Omental fat pad (tissue), 4 donors: ENCODE results near the gene PDCD11. TPM values are rescaled to one million over a fixed set of nuclear protein-coding genes. Genes with fewer than 3 reads are reported as not detected.

Source experiments
- ATAC-seq: fragments of 150-250 bp; one replicate; pipeline ENCODE4 v1.9.1; 2016; ENCODE audit warnings: mild to moderate bottlenecking, moderate library complexity; ENCODE audit not compliant: low FRiP score
- DNase-seq: peaks from one replicate; pipeline ENCODE4 v3.0.0-alpha.2; 2019; ENCODE audit warnings: low spot score
- CTCF ChIP-seq, 3 donors: fragments of 450-650 bp; IDR thresholded peaks; one replicate each; pipeline ENCODE4 v1.5.1; 2016 to 2017; ENCODE audit warnings: antibody characterized with exemption in 3 of 3, mild to moderate bottlenecking in 3 of 3, moderate library complexity in 2 of 3
- total RNA-seq, 4 donors: library from RNA; depleted of rRNA; stranded (reverse); fragments of >200 nt; gene quantifications; one replicate each; pipeline ENCODE4 v1.1.0, GENCODE V29; 2016

Gene PDCD11
- total RNA-seq, 4 donors from 2014 or later, result 16.1 to 55.2 (median 23.8) TPM

GRCh38 chr10:103451091-103451813 lies 54.8 kb downstream of the PDCD11 start:
- ATAC-seq (peak; percentile 52), DNase-seq (peak; percentile 51)
- TF ChIP-seq CTCF (IDR thresholded peaks at IDR 0.05), result no peak

DNA sequence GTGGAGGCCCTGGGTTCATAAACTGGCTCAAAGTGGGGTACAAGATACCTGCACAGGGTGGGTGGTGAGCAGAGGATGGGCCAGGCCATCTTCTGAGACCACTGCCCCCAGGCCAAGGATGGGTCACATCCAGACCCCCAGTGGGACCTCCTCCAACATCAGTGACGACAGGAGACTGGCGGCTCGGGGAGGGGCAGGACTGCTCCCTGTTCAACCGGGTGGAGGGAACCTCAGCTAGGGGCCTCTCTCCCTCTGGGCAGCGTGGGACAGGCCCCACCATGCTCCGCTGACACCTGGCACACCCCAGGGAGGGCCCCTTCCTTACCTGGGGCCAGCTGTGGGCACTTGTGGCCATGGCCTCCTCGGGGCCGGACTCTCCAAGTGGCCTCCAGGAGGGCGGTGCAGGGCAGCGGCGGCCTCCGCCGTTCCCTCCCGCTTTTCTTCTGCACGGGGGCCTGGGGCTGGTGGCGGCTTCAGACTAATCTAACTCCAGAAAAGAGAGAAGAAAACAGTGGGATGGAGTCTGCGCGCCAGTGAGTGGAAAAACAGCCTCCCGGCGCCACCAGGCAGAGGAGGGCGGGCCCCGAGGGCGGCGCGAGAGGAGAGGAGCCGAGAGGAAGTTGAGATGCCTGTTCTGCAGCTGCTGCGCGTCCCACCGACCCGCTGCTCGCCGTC lies 55.5 kb downstream of the PDCD11 start, which contains the start of gene CALHM2:
CALHM2 (minus strand) TSS at position 540 of the 675 bp plus-strand sequence. CDS start 2,429 bp downstream, outside the sequence.
- ATAC-seq (peak; percentile 38), DNase-seq (no peak)
- no peak for TF ChIP-seq CTCF (IDR thresholded peaks at IDR 0.05)

GRCh38 chr10:103452506-103453230 lies 56.2 kb downstream of the PDCD11 start:
- ATAC-seq (peak; percentile 1), DNase-seq (no peak)
- no peak for TF ChIP-seq CTCF (IDR thresholded peaks at IDR 0.05)

- no peak for ATAC-seq
- DNase-seq, result no peak
- no peak for TF ChIP-seq CTCF (IDR thresholded peaks at IDR 0.05)
Observed at GRCh38 chr10:103454026-103454425, 57.6 kb downstream of the PDCD11 start.

DNA sequence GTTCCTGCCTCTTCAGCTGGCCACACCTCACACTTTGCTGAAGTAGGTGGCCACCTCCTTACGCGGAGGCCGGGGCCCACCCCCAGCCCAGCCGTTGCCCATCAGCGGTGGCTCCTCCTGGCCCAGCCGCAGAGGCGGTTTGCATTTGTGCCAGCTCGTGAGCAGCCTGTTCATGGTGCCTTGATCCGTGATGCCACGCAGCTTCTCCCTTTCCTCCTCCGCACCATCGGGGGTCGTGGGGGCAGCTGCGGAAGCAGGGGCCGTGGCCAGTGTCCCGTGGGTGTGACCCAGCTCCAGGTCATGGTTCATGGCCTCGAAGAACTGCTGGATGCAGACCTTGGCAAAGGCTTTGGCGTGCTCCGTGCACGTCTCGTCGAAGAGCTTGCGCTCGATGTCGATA lies 58.8 kb downstream of the PDCD11 start:
- no peak for DNase-seq
- TF ChIP-seq CTCF (IDR thresholded peaks at IDR 0.05), result no peak
- ATAC-seq, result no peak

GRCh38 chr10:103456074-103456660 lies 59.7 kb downstream of the PDCD11 start:
- no peak for TF ChIP-seq CTCF (IDR thresholded peaks at IDR 0.05)
- ATAC-seq, result no peak
- DNase-seq, result no peak
